Peyer's patch (tissue), 4 donors: Measurements from ENCODE around the gene TGM6.

Experiments used
- POLR2A ChIP-seq, 2 donors: fragments of 450-650 bp; IDR thresholded peaks; one replicate each; pipeline ENCODE4 v1.5.1; 2017; ENCODE audit warnings: antibody characterized with exemption in 2 of 2, mild to moderate bottlenecking in 2 of 2, moderate library complexity in 2 of 2
- TF ChIP-seq, protein P1 (sequence below), 6 experiments: fragments of 450-650 bp in 4 of 6; fragments of 200-600 bp in 2 of 6; sonication (generic) in 1 of 6; IDR thresholded peaks; one replicate each; pipeline ENCODE4 v1.5.1; 2017 to 2019; ENCODE audit warnings: antibody characterized with exemption in 6 of 6, mild to moderate bottlenecking in 3 of 6, moderate library complexity in 1 of 6

- TF ChIP-seq, protein P1, sequence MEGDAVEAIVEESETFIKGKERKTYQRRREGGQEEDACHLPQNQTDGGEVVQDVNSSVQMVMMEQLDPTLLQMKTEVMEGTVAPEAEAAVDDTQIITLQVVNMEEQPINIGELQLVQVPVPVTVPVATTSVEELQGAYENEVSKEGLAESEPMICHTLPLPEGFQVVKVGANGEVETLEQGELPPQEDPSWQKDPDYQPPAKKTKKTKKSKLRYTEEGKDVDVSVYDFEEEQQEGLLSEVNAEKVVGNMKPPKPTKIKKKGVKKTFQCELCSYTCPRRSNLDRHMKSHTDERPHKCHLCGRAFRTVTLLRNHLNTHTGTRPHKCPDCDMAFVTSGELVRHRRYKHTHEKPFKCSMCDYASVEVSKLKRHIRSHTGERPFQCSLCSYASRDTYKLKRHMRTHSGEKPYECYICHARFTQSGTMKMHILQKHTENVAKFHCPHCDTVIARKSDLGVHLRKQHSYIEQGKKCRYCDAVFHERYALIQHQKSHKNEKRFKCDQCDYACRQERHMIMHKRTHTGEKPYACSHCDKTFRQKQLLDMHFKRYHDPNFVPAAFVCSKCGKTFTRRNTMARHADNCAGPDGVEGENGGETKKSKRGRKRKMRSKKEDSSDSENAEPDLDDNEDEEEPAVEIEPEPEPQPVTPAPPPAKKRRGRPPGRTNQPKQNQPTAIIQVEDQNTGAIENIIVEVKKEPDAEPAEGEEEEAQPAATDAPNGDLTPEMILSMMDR (IDR thresholded peaks at IDR 0.05) = no peak
- no peak for TF ChIP-seq POLR2A (IDR thresholded peaks at IDR 0.05)
These were observed 49.8 kb downstream of the TGM6 start for GRCh38 chr20:2430538-2430937.
